HG02870 (cell line): ENCODE data around the gene CAB39.

Experiments used
- ATAC-seq: cut with Tn5 transposase; IDR thresholded peaks from one replicate; pipeline ENCODE4 v1.9.1; 2021; ENCODE audit warnings: mild to moderate bottlenecking, moderate library complexity; ENCODE audit not compliant: unreplicated experiment

CAB39 gene

DNA sequence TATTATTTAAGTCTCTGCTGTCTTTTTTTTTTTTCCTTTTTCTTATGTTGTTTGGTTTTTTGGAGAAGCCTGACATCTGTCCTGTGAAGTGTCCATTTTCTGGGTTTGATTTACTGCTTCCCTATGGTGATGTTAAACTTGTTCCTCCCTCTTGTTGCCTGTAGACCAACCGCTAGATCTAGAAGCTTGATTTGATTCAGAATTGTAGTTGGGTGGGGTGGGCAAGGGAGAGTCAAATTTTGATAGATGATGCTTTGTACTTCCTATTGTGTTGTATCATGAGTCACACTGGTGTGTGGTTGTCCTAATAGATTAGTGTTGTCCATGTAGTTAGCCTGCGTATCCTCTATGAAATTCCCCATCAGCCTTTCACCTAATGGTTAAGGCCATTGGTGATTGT, 35.4 kb downstream of the CAB39 start:
- no peak for ATAC-seq

DNA sequence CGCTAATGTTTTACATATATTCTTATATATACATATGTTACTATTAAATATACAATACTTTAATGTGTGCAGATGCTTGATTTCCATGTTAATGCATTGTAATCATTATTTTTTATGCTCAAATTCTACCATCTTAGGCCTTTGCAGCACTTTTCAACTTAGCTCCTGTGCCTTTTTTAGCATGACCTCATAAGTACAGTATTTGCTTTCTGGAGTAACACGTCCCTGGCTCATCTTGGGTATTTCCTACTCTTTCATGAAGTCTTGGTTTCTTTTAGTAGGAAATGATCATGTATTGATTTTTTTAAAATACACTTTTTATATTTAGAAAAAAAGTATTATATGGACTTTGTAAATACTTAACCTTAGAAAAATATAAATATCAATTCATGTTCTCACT, 36.5 kb downstream of the CAB39 start:
- ATAC-seq: no peak

DNA sequence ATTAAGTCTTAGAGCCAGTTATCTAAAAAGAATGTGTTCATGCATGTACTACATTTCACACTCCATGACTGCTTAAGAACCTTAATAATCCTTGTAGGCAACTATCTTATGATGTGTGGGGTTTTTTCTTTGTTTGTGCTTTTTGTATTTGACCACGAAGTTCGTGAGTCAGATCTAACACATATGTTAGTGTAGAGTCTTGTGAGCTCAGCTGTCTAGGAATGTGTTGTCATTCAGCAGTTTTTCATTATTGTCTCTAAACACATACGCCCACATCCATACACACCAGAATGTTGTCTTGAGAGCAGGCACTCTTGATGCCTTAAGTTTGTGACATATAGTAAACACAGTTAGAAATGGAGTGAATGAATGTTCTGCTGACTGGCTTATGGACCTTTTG, 38.4 kb downstream of the CAB39 start:
- ATAC-seq: peak; percentile 90

DNA sequence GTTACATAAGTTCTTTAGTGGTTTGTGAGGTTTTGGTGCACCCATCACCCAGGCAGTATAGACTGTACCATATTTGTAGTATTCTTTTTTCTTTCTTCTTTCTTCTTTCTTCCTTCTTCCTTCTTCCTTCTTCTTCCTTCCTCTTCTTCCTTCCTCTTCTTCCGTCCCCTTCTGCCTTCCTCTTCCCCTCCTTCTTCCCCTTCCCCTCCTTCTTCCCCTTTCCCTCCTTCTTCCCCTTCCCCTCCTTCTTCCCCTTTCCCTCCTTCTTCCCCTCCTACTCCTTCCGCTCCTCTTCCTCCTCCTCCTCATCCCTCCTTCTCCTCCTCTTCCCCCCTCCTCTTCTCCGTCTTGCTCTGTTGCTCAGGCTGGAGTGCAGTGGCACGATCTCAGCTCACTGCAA, 41.6 kb downstream of the CAB39 start:
- ATAC-seq: no peak

DNA sequence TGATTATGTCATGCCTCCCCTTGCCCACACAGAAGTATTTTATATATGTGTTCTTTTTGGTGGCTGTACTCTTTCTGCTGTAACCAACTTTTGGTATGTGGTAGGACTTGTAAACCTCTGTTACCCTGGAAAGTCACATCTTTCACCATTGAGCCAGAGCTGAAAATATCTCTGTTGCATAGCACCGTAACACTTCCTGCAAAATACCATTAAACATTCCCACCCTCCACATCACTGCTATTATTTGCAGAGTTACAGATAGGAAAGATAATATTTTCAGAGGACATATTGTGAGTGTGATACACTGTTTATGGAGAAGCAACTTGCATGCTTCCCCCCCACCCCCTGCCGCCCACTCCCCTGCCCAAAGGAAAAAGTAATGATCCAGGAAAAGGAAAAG, 44.8 kb downstream of the CAB39 start:
- ATAC-seq: no peak

DNA sequence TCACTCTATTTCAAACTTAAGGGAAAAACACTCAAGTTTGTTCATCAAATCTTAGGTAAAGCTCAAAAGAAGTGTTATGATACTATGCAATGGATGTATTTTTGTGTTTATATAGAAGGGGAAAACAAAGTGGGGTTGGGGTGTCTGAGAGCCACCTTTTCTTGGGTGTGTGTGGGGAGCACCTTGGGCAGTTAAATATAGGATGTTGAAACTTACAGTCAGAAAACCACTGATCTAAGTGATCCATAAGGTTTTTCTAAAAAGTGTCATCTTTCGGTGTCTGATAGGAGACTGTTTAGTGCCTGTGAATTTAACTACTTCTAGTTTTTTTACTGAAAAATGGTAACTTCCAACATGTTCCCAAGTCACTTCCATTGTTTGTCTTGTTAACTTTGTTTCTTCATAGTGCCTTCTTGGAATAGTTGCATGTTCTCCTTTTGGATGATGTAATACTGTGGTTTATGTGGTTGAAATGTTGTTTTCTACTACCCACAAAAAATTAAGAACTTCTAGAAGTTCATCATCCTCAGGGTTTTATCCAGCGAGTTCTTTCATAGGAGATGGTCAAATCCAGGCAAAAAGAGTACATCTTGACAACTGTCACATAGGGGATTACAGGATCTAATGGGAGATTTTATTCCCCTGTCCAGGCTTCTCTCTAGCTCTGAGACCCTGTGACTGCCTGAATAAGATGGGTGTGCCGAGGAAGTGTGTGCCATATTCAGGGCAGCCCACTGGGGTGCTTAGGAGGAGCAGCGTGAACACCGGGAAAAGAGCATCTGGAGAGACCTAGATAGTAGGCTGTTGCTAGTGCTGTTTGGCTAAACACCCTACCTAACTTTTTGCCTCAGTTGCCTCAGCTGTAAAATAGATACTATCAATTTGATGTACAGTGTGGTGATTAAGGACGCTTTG, 46.2 kb downstream of the CAB39 start:
- ATAC-seq: no peak

DNA sequence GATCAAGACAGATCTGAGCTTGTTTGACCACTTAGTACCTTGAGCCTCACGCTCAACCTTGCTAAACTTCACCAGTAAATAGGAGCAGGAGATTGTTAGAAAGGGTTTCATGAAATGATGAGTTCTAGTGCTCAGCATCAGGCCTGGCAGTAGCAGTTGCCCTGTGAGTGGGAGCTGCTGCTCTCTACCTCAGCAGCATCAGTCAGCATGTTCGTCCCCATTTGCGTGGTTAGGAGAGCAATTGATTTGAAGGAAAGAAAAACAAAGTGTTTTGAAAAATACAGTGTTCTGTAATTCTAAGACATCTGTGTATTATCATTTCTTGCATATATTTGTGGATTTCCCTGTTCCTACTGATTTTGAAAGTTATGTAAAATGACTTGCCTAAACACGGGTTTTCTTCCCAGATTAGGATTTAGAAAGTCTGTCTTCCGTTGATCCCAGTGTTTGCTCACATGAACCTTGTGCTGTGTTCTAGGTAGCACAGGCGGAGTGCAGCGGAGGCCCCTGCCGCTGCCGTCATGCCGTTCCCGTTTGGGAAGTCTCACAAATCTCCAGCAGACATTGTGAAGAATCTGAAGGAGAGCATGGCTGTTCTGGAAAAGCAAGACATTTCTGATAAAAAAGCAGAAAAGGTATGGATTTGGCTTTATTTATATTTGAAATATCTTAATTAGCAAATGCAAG, 47.0 kb downstream of the CAB39 start:
- no peak for ATAC-seq

DNA sequence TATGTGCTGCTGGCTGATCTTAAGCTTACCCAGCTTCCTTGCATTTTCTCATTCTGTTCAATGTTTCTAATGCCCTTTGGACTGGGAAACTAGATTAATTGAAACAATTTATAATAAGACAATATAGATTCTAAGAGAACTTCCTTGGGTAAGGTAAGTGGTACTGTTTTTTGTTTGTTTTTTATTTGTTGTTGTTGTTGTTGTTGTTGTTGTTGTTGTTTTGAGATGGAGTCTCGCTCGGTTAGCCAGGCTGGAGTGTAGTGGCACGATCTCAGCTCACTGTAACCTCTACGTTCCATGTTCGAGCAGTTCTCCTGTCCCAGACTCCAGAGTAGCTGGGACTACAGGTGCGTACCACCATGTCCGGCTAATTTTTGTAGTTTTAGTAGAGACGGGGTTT, 49.1 kb downstream of the CAB39 start:
- ATAC-seq: no peak

DNA sequence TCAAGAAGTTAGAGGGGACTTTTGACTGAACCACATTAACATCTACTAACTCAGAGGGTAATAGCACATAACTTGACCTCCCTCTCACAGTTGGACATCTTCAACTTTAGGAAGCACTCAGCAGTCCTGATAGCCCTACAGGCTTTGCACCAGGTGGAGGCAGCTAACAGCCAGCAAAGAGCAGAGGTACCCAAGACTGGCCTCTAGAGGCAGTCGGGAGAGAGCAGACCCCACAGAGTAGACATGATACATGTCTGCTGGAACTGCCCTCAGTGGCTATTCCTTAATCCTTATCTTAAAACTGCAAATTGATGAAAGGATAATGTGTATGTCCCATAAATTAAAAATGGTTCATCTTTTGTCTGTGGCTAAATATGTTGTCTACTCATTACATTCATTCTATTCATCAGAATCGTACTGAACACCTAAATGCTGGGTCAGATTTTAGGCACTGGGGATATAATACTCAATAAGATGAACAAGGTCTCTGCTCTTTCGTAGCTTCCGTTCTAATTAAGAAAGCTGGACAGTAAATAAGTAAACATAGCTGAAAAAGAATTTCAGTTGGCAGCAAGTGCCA, 49.8 kb downstream of the CAB39 start:
- peak; percentile 77 for ATAC-seq

GRCh38 chr2:230764346-230764745, 51.7 kb downstream of the CAB39 start:
- no peak for ATAC-seq

GRCh38 chr2:230765611-230766300, 53.1 kb downstream of the CAB39 start:
- no peak for ATAC-seq

GRCh38 chr2:230767862-230768388, 55.3 kb downstream of the CAB39 start:
- no peak for ATAC-seq

- no peak for ATAC-seq
These were observed 58.2 kb downstream of the CAB39 start for GRCh38 chr2:230770804-230771203.

DNA sequence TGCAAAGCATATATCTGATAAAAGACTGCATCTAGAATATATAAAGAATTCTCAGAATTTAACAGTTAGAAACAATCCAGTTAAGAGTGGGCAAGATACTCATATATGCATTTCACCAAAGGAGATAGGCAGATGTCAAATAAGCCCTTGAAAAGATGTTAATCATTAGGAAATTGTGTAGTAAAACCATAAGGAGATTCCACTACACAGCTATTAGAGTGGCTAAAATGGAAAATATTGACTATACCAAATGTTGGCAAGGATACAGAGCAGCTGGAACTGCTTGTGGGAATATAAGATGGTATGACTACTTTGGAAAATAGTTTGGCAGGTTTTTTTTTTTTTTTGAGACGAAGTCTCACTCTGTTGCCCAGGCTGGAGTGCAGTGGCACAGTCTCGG, 59.5 kb downstream of the CAB39 start:
- no peak for ATAC-seq

DNA sequence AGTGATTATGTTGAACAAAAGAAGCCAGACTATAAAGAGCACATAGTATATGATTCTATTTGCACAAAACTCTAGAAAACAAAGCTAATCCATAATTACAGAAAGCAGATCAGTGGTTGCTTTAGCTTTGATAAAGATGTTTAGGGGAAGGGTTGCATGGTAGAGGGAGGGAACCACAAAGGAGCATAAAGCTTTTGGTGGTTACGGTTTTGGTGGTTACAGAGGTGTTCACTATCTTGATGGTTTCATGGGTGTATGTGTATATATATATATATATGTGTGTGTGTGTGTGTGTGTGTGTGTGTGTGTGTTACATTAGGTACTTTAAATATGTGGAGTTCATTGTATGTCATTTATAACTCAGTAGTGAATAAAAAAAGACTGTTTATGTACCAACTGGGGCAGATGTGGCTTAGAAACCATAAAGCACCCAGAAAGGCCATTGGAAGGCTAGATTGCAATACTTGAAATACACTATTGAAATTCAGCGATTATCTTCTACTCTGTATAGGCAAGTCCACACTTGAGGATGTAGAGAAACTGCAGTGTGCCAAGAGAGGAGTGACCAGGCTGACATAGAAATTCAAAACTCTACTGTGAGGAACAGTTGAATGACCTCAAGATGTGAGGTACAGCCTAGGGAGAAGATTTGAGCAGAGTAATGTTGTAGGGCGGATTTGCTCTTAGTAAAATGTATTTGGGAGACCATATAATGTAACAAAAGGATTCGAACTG, 60.6 kb downstream of the CAB39 start:
- no peak for ATAC-seq

DNA sequence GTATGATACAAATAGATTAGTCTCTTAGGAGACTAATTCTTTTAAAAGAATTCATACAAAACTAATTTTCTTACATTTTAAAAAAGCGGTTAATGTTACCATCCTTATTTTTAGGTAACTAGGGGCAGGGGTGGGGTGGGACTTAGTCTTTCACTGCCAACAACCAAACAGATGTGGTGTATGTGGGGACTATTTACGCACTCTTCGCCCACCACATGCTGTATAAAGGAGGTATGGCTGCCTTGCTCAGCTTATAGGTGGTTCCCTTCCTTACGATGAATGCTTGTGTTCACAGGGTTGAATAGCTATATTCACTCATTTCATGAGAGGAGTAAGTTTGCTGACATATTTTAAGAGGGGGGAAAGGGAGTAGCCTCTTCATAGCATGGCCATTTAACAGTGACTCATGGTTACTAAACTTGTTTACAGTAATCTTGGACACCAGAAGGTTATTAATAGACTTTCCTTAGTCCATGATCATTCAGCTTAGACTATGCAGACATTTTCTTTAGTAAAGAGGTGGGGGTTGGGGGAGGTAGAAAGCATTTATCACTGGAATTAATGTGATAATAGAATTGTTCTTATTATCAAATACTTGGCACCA, 61.8 kb downstream of the CAB39 start:
- no peak for ATAC-seq

DNA sequence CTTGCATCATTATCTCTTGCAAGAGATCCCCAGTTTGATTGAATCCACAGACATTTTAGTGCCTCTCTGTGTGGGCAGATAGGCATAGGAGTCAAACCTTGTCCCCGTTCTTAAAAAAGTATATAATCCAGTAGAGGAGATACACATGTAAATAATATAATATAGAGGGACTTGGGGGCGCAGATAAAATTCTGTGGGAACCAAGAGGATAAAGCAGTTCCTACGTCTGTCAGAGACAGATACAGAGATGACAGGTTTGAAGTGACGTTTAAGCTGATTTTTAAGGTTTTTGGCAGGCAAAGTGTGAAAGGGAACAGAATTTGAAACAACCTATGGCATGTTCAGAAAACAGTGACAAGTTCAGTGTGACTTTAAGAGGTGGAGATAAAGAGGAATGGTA, 63.1 kb downstream of the CAB39 start:
- ATAC-seq: no peak

DNA sequence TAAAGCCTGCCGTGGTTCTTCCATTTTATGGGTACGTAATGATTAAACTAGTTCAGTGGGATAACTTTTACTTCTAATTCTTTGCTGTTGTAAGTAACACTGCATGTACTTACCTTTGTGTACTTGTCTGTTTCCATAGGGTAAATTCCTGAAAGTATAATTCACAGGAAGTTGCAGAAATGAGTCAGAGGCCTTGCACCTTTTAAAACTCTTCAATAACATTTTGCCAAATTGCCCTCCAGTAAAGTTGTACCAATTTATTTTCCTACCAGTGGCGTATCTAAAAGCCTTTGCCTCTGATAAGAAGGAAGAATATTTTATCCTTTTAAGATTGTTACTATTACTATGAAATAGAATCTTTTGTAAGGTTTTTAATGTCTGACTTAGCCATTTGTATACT, 65.1 kb downstream of the CAB39 start:
- no peak for ATAC-seq

DNA sequence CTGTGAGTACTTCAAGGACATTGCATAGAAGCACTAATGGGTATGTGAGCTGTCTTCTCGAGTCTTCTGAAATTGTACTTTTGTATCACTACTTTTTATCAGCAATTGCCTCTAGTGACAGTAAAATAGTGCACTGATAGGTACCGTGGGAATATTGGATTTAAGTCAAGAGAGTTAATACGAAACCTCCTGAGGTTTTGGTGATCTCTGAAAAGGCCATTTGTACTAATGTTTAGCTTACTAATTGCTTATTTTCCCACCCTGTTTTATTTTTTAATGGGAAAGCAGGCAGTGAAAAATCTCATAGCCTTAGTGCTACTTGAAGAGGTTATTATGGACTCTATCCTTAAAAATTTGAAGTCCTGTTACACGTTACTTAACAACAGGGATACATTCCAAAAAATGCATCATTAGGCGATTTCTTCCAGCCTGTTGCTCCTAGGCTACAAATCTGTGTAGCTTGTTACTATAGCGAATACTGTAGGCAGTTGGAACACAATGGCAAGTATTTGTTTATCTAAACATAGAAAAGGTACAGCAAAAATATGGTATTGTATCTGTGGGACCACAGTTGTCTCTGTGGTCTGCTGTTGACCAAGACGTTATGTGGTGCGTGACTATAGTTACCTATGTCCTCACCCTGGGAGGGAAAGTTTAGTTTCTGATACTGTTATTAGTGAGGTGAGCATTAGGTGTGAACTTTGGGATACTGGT, 65.9 kb downstream of the CAB39 start:
- ATAC-seq: peak; percentile 73
